Stimulated activated naive CD8-positive, alpha-beta T cell treated with anti-CD3 and anti-CD28 coated beads, Interleukin-15, amount 100 ng/mL, for 72 hours (primary cell): Measurements from ENCODE around the gene MTHFS.

Experiments used
- ATAC-seq: fragments of 150-1000 bp; cut with Tn5 transposase; 2 replicates; pipeline ENCODE4 v1.10.0; 2021; ENCODE audit warnings: mild to moderate bottlenecking, moderate library complexity
- DNase-seq, 2 donors: peaks; one replicate each; pipeline ENCODE4 v3.0.0; 2021 to 2022
- H3K27ac Mint-ChIP-seq, 2 donors: one replicate each; pipeline ENCODE4 v1.8.0; 2022; ENCODE audit warnings: mild to moderate bottlenecking in 2 of 2, mixed read lengths in 2 of 2, moderate library complexity in 2 of 2
- H3K27me3 Mint-ChIP-seq: one replicate; pipeline ENCODE4 v1.8.0; 2022; ENCODE audit warnings: mixed read lengths
- H3K4me1 Mint-ChIP-seq: one replicate; pipeline ENCODE4 v1.8.0; 2022; ENCODE audit warnings: mild to moderate bottlenecking, mixed read lengths
- H3K4me3 Mint-ChIP-seq, 2 donors: one replicate each; pipeline ENCODE4 v1.8.0; 2022; ENCODE audit warnings: mild to moderate bottlenecking in 2 of 2, mixed read lengths in 2 of 2, moderate library complexity in 1 of 2
- H3K9me3 Mint-ChIP-seq, 2 donors: one replicate each; pipeline ENCODE4 v1.8.0; 2022; ENCODE audit warnings: mixed read lengths in 2 of 2

MTHFS gene

GRCh38 chr15:79868554-79868953, 28.3 kb downstream of the MTHFS start:
- Mint-ChIP-seq H3K27ac (no peak overlapping the region), H3K9me3 (peaks cover 0 to under 1% of the 10 kb centered on the region in 2 donors), H3K4me3 (no peak overlapping the region), H3K4me1 (peaks cover 27% of the 10 kb centered on the region), H3K27me3 (no peaks in the 10 kb centered on the region)
- DNase-seq (no peak), ATAC-seq (no peak)

GRCh38 chr15:79863886-79864285, 32.9 kb downstream of the MTHFS start:
- ATAC-seq = no peak
- H3K4me3 Mint-ChIP-seq = no peak overlapping the region
- no peaks in the 10 kb centered on the region for H3K9me3 Mint-ChIP-seq
- no peak for DNase-seq
- H3K27ac Mint-ChIP-seq = peak overlapping the region in 1 of 2 donors; percentile 80
- H3K27me3 Mint-ChIP-seq = no peaks in the 10 kb centered on the region
- peaks cover 17% of the 10 kb centered on the region for H3K4me1 Mint-ChIP-seq

GRCh38 chr15:79862191-79862590, 34.6 kb downstream of the MTHFS start:
- no peak for ATAC-seq
- Mint-ChIP-seq H3K27me3 (no peaks in the 10 kb centered on the region), H3K4me1 (peaks cover 5% of the 10 kb centered on the region), H3K27ac (no peak overlapping the region), H3K4me3 (no peak overlapping the region), H3K9me3 (no peaks in the 10 kb centered on the region)
- DNase-seq = no peak

- H3K9me3 Mint-ChIP-seq = no peaks in the 10 kb centered on the region
- H3K27ac Mint-ChIP-seq = no peak overlapping the region
- no peaks in the 10 kb centered on the region for H3K27me3 Mint-ChIP-seq
- no peak overlapping the region for H3K4me3 Mint-ChIP-seq
- peaks cover 5% of the 10 kb centered on the region for H3K4me1 Mint-ChIP-seq
- no peak for DNase-seq
- no peak for ATAC-seq
Measured at GRCh38 chr15:79860661-79861060, 36.2 kb downstream of the MTHFS start.

GRCh38 chr15:79858469-79858868, 38.3 kb downstream of the MTHFS start:
- no peak for DNase-seq
- ATAC-seq = no peak
- no peak overlapping the region for H3K27ac Mint-ChIP-seq
- H3K27me3 Mint-ChIP-seq = no peaks in the 10 kb centered on the region
- no peaks in the 10 kb centered on the region for H3K9me3 Mint-ChIP-seq
- peaks cover 11% of the 10 kb centered on the region for H3K4me1 Mint-ChIP-seq
- H3K4me3 Mint-ChIP-seq = no peak overlapping the region

- no peaks in the 10 kb centered on the region for H3K9me3 Mint-ChIP-seq
- DNase-seq = peak; percentile 53 to 66
- no peak overlapping the region for H3K27ac Mint-ChIP-seq
- no peaks in the 10 kb centered on the region for H3K27me3 Mint-ChIP-seq
- peak; percentile 99 for ATAC-seq
- no peak overlapping the region for H3K4me3 Mint-ChIP-seq
- peaks cover 13% of the 10 kb centered on the region for H3K4me1 Mint-ChIP-seq
Measured at GRCh38 chr15:79853492-79854328, 43.1 kb downstream of the MTHFS start.

- ATAC-seq (no peak), DNase-seq (peak in 1 of 2 donors; percentile 9)
- Mint-ChIP-seq H3K27ac (no peak overlapping the region), H3K27me3 (no peaks in the 10 kb centered on the region), H3K9me3 (no peaks in the 10 kb centered on the region), H3K4me3 (no peak overlapping the region), H3K4me1 (peaks cover 18% of the 10 kb centered on the region)
Measured at GRCh38 chr15:79849789-79850188, 47.0 kb downstream of the MTHFS start.

- H3K9me3 Mint-ChIP-seq = no peaks in the 10 kb centered on the region
- no peak for ATAC-seq
- H3K4me1 Mint-ChIP-seq = peaks cover 13% of the 10 kb centered on the region
- H3K27ac Mint-ChIP-seq = peak overlapping the region in 1 of 2 donors; percentile 20
- DNase-seq = no peak
- H3K27me3 Mint-ChIP-seq = no peaks in the 10 kb centered on the region
- H3K4me3 Mint-ChIP-seq = no peak overlapping the region
Measured at GRCh38 chr15:79846539-79846938, 50.3 kb downstream of the MTHFS start.

GRCh38 chr15:79844221-79844620, 52.6 kb downstream of the MTHFS start:
- H3K27ac Mint-ChIP-seq = no peak overlapping the region
- ATAC-seq (no peak), DNase-seq (no peak)
- H3K4me3 Mint-ChIP-seq = no peak overlapping the region
- no peaks in the 10 kb centered on the region for H3K27me3 Mint-ChIP-seq
- H3K4me1 Mint-ChIP-seq = peaks cover 8% of the 10 kb centered on the region
- H3K9me3 Mint-ChIP-seq = no peaks in the 10 kb centered on the region

GRCh38 chr15:79837846-79838245, 59.0 kb downstream of the MTHFS start:
- no peaks in the 10 kb centered on the region for H3K9me3 Mint-ChIP-seq
- ATAC-seq (no peak), DNase-seq (no peak)
- H3K27me3 Mint-ChIP-seq = no peaks in the 10 kb centered on the region
- no peak overlapping the region for H3K4me3 Mint-ChIP-seq
- peak overlapping the region in 1 of 2 donors; percentile 44 for H3K27ac Mint-ChIP-seq
- H3K4me1 Mint-ChIP-seq = peaks cover 1% of the 10 kb centered on the region

GRCh38 chr15:79834495-79834894, 62.3 kb downstream of the MTHFS start:
- no peak for ATAC-seq
- no peaks in the 10 kb centered on the region for H3K27me3 Mint-ChIP-seq
- no peaks in the 10 kb centered on the region for H3K9me3 Mint-ChIP-seq
- H3K4me1 Mint-ChIP-seq = peaks cover 8% of the 10 kb centered on the region
- no peak overlapping the region for H3K27ac Mint-ChIP-seq
- H3K4me3 Mint-ChIP-seq = no peak overlapping the region
- DNase-seq = no peak

- no peaks in the 10 kb centered on the region for H3K27me3 Mint-ChIP-seq
- no peak for ATAC-seq
Measured at GRCh38 chr15:79832367-79833120, 64.3 kb downstream of the MTHFS start.

GRCh38 chr15:79831604-79832003, 65.2 kb downstream of the MTHFS start:
- Mint-ChIP-seq H3K27ac (peak overlapping the region in 1 of 2 donors; percentile 12), H3K4me3 (no peak overlapping the region), H3K9me3 (peaks cover 0 to 4% of the 10 kb centered on the region in 2 donors), H3K4me1 (peaks cover 8% of the 10 kb centered on the region), H3K27me3 (no peaks in the 10 kb centered on the region)
- no peak for ATAC-seq
- DNase-seq = no peak

More at GRCh38 chr15:79832367-79833120, 64.3 kb downstream of the MTHFS start:
- Mint-ChIP-seq H3K4me3 (no peak overlapping the region), H3K9me3 (peaks cover 0 to 4% of the 10 kb centered on the region in 2 donors), H3K27ac (peak overlapping the region in 1 of 2 donors; percentile 63), H3K4me1 (peaks cover 8% of the 10 kb centered on the region)
- DNase-seq = no peak

- Mint-ChIP-seq H3K4me1 (peaks cover 8% of the 10 kb centered on the region), H3K27ac (no peak overlapping the region), H3K4me3 (no peak overlapping the region), H3K9me3 (peaks cover 0 to 4% of the 10 kb centered on the region in 2 donors), H3K27me3 (no peaks in the 10 kb centered on the region)
- DNase-seq = no peak
- ATAC-seq = no peak
Measured at GRCh38 chr15:79829950-79830349, 66.9 kb downstream of the MTHFS start.

- Mint-ChIP-seq H3K9me3 (peaks cover 0 to 4% of the 10 kb centered on the region in 2 donors), H3K4me3 (no peak overlapping the region), H3K27ac (no peak overlapping the region), H3K27me3 (no peaks in the 10 kb centered on the region), H3K4me1 (peaks cover 8% of the 10 kb centered on the region)
- DNase-seq (no peak), ATAC-seq (no peak)
Measured at GRCh38 chr15:79828447-79828846, 68.4 kb downstream of the MTHFS start.

- H3K4me3 Mint-ChIP-seq = no peak overlapping the region
- H3K9me3 Mint-ChIP-seq = peaks cover 0 to 4% of the 10 kb centered on the region in 2 donors
- ATAC-seq (no peak), DNase-seq (no peak)
- H3K4me1 Mint-ChIP-seq = no peaks in the 10 kb centered on the region
- no peak overlapping the region for H3K27ac Mint-ChIP-seq
- H3K27me3 Mint-ChIP-seq = no peaks in the 10 kb centered on the region
Measured at GRCh38 chr15:79826800-79827199, 70.0 kb downstream of the MTHFS start.
